Stimulated activated naive CD8-positive, alpha-beta T cell treated with anti-CD3 and anti-CD28 coated beads, Interleukin-15, Interleukin-2, amounts not matched to agents 100 U/mL and 50 U/mL, for 24 hours (primary cell): ENCODE results near the gene DSG1.
A peak's percentile ranks its signal among the peaks of the same experiment; 100 is the strongest.
"Not testable (repeated sequence)": the region's sequence is repeated elsewhere in the genome, so short reads cannot be mapped to it uniquely, and the experiment has no call there.

Experiments
- ATAC-seq: fragments of 150-1000 bp; cut with Tn5 transposase; one replicate; pipeline ENCODE4 v1.10.0; 2021
- DNase-seq: peaks from one replicate; pipeline ENCODE4 v3.0.0; 2021

The DSG1 gene

DNA sequence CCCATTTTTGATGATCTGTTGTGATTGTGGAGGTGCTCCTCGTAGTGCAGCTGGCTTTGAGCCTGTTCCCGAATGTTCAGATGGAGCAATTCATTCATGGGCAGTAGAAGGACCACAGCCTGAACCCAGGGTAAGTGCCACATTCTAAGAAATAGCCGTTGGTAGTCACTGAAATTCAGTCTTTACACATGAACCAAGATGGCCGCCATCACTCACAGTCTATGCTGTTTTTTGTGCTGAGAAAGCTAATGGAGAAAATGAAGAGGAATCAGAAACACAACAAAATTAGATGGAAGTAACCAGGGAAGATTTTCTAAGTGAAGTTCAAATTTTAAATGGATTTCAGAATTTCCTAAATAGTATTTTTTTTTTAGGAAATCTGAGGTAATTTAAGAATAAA lies 25.5 kb downstream of the DSG1 start:
- no peak for DNase-seq

DNA sequence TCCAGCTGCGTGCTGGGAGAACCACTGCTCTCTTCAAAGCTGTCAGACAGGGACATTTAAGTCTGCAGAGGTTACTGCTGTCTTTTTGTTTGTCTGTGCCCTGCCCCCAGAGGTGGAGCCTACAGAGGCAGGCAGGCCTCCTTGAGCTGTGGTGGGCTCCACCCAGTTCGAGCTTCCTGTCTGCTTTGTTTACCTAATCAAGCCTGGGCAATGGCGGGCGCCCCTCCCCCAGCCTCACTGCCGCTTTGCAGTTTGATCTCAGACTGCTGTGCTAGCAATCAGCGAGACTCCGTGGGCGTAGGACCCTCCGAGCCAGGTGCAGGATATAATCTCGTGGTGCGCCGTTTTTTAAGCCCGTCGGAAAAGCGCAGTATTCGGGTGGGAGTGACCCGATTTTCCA lies 35.4 kb downstream of the DSG1 start:
- ATAC-seq, DNase-seq: not testable (repeated sequence)

More for the DNA sequence above, 25.5 kb downstream of the DSG1 start:
- ATAC-seq: no peak

DNA sequence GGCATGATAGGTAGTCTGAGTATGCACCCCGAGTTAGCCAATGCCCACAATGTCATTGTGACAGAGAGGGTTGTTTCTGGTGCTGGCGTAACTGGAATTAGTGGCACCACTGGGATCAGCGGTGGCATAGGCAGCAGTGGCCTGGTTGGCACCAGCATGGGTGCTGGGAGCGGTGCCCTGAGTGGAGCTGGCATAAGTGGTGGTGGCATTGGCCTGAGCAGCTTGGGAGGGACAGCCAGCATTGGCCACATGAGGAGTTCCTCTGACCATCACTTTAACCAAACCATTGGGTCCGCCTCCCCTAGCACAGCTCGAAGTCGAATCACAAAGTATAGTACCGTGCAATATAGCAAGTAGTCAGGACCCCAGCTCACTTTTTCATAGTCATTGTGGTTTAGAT lies 37.0 kb downstream of the DSG1 start:
- peak; percentile 43 for ATAC-seq
- no peak for DNase-seq

DNA sequence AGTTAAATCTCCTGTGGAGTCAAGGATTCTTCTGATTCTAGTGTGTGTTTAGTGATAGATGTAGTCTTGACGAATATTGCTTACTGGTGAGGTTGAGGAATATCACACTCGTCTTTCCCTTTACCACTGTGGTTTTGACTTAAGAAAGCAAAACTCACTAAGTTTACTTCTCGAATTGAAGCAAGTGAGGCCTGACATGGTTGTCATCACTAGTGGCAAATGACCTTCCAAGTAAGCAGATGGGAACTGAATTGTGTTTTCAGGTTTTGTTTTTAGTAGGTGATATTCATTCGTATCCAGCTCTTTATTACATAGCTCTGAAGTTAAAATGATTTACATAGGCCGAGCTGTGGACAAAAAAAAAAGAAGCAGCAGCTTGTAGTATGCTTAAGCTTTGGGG lies 38.1 kb downstream of the DSG1 start:
- ATAC-seq (no peak), DNase-seq (no peak)

DNA sequence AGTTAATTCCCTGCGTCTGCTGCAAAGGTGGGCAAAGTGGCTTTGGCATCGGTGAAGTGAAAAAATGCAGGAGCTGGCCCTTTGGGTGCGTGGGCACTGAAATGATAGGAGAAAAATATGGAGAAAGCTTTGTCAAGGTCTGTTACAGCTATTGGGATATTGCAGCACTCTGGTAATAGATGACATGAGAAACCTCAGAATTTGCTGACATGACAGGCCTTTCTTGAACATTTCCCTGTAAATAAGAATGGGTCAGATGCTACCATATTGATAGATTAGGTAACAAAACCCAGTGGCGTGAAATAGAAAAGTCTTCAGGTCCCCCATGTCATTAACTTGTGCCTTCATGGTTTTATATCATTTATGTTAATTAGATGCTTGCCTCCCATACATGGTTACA lies 46.2 kb downstream of the DSG1 start:
- DNase-seq: no peak
- ATAC-seq: no peak

DNA sequence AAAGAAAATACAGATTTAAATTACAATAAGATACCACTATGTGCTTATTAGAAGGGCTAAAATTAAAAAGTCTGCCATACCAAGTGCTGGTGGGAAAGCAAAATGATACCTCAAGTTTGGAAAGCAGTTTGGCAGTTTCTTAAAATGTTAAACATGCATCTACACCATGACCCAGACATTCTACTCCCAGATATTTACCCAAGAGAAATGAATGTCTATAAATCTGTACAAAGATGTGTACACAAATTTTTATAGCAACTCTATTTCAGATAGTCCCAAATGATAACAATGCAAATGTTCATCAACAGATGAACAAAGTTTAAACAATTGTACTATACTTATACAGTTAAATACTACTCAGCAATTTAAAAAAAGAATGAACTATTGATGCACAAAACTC lies 51.5 kb downstream of the DSG1 start:
- DNase-seq (no peak), ATAC-seq (no peak)

DNA sequence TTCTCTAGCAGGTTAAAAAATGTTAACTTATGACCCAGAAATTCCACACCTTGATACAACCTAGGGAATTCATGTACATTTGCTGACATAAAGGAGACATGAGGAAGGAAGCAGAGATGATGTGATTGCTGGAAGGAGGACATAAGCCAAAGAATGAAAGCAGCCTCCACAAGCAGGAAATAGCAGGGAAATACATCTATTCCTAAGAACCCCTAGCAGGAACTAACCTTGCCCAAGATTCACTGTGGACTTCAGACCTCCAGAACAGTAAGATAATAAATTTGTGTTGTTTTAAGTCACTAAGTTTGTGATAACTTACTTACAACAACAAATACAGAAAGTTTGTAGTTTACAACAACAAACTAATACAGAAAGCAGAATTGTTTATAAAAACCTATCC lies 54.0 kb downstream of the DSG1 start:
- DNase-seq (no peak), ATAC-seq (no peak)

DNA sequence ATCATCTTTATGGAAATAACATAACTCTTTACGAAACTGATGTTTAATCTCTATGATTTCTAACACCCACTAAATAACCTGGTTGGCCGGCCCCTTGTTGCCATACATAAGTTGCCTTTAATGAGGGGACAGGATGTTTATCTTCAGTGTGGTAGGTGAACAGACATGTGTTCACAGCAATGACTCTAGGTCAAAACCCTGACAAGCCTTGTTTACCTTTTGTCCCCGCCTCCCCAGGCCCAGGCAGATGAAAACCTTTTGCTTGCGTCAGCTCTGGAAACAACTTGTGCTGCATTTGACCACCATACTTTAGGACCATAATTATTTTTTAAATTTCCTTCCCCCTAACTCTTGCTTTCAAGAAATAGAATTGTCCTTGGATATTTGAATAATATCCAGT lies 55.7 kb downstream of the DSG1 start:
- ATAC-seq (no peak), DNase-seq (no peak)

DNA sequence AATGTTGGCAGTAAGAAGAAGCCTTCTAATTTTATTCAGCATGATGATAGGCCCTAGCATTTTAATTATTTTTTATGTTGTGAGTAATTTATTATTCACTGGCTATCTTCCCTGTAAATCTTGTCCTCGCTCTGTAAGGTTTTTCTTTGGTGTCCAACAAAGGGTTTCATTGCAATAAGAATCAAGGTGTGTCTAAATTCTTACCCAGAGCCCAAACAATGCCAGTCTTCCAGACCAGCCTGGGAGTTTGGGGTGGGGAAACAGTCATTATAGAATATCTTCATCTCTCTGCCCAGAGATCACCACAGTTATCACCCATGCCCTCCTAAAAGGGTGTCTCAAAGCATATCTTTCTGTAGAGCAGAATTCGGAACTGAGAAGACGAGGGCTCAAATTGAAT lies 58.5 kb downstream of the DSG1 start, which contains the start of gene DSG4:
DSG4 (plus strand) TSS at position 301 of the 400 bp plus-strand sequence. CDS start 135 bp downstream, outside the sequence.
- DNase-seq: no peak
- no peak for ATAC-seq

DNA sequence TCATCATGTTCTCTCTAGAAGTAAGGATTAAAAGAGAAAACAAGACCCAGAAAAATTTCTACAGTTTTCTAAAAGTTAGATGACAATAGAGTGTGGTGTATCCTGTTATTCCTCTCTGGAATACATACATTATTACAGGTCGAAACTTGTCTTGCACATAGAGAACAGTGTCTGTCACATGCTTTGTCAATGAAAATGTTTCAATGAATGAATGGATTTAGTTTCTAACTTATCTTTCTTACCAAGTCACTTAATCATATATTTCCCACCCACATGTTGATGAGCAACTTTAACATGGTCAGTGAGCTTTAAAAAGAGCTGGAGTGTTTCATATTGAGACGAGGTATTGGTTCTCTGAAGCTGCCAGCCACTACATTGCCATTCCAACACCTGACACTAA lies 63.0 kb downstream of the DSG1 start:
- ATAC-seq: no peak
- no peak for DNase-seq

DNA sequence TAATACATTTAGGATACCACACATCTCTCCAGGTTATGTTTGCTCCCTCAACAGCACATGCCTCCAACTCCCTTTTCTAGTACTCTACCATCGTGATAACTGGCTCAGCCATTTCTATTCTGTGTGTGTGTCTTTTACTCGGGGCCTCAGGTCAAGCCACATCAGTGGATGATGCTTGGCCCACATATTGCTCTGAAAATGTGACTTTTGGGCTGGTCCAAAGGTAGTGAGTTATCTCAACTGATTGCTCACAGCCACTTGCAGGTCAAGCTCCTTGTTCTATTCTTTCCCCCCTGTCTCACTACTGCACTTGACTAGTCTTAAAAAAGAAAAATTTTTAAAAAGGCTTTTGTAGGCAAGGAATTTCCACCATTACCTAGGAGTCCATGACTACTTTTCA lies 64.1 kb downstream of the DSG1 start:
- DNase-seq (no peak), ATAC-seq (no peak)

DNA sequence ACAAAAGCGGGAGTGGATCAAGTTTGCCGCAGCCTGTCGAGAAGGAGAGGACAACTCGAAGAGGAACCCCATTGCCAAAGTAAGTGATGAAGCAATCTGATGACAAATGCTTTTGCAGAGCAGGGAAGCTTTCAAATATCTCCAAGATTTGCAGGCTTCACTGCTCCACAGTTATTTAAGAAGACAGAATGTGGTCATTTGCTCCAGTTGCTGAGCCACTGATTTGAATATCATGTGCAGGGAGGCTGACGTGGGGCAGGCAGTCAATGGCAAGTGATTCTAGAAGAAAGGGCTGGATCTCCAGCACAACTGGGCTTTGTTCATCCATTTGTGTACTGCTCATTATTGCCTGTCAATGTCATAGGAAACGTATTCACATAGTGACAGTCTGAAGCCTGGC lies 68.8 kb downstream of the DSG1 start:
- ATAC-seq (no peak), DNase-seq (no peak)

DNA sequence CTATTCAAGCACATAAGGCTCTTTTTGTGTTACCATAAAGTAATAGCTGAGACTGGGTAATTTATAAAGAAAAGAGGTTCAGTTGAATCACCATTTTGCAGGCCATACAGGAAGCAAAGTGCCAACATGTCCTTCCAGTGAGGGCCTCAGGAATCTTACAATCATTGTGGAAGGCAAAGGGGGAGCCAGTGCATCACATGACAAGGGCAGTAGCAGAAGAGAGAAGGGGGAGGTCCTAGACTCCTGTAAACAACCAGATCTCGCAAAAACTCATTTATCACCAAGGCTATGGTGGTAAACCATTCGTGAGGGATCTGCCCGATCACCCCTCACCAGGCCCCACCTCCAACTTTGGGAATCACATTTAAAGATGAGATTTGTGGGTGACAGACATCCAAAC lies 75.3 kb downstream of the DSG1 start:
- DNase-seq: no peak
- ATAC-seq: no peak

DNA sequence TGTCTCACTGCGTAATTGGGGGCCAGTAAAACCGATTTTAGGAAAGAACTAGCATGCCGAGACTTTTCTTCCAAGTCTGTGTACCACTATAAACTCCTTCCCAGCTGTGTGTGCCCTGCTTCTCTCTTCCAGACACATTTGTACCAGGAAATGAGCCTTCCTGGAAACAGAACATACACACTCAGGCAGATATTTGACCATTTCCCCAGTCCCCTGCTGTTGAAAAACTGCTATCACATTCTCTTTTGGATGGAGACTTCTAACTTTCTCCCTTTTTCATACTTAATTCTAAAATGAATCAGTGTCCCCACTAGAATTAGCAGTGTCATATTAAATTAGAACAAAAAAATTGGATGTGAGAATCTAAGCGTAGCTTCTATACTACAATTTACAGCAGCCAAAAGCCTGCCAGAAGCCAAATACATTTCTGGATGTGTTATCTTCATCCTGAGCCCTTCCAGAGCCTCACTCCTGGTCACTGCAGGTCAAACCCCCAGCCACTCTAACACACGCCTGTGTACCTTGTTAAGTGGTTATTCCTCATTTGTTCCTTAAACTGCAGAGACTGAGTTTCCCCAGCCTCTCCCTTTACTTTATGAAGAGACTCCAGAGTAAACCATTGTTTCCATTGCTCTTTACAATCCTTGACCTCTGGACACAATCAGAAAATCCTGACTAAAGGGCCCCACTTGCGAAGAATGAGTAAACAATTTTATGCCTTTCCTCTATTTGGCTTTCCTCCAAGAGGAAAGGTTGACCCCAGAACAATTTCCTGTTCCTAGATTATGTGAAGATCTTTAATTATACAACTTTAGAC lies 79.0 kb downstream of the DSG1 start:
- DNase-seq (no peak), ATAC-seq (no peak)

DNA sequence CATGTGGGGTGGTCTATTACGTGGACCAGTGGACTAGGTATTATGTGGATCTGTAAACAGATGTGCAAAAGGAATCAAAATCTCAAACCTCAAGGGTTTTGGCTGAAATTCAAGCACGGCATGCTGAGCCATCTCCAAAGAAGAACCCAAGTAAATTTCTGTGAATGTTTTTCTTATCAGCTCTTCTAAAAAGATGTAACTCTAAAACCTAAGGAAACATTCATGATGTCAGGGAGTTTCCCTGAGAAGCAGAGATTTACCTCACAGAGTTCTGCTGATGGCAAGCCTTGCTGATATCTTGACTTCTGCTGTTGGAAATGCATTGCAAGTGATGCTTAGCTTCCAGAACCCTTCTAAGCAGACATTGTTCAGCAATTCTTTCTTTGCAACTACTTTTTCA lies 80.2 kb downstream of the DSG1 start:
- ATAC-seq: no peak
- DNase-seq: no peak

DNA sequence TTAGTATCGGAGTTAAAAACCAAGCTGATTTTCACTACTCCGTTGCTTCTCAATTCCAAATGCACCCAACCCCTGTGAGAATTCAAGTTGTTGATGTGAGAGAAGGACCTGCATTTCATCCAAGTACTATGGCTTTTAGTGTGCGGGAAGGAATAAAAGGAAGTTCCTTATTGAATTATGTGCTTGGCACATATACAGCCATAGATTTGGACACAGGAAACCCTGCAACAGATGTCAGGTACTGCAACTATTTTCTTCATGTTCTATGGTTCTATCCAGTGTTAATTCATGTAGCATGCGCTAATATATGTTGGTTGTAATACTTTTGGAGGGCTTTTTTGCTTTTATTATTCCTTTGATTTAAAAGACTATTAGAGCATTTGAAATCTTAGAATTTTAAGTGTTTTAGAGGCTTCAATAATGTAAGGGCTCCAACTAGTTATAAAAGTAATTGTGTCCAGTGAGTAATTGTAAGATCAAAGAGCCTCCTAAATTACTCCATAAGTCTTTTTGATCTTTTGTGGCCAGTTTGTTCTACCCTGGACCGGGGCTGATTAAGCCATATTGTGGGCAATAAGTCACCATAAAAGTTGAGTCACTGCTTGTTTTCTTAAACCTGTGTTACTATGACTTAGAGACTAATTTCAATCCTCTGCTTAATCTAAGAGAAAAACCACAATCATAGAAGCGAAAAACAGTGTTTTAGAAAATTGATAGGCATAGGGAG lies 81.5 kb downstream of the DSG1 start:
- ATAC-seq (no peak), DNase-seq (no peak)

DNA sequence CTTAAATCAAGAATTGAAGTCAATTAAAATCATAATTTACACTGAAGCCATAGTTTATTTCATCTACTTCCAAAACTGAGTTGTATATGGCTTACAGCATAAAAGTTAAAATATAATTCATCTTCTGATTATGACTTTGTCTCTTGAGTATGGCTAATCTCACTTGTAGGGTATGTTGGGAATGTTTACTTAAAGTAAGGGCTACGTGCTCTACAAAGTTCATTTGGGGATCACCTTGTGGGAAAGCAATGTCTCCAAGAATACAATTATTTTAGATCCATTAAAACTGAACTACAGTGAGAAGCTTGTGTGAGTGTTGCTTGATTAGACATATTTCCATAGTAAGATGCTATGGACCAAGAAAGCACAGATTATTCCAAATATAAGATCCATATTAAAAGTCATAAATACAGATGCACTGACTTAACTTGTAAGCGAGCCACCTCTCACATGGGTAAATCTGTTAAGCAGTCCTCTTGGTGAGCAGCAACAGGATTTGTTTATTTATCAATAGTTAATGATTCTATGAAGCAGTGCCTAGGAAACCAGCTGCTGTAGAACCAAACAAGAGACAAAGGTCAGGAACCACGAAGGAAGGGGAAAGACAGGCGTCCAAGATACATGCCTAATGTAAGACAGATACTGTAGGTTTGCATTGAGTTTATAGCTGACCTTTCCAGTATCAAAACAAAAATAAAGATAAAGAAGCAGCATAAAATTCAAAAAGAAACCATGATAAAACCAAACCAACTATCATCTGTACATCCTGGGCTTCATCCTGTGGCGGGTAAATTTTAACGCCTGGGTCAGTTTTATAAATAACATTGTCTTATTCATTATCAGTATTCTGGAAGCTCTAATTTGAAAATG lies 83.4 kb downstream of the DSG1 start:
- no peak for ATAC-seq

DNA sequence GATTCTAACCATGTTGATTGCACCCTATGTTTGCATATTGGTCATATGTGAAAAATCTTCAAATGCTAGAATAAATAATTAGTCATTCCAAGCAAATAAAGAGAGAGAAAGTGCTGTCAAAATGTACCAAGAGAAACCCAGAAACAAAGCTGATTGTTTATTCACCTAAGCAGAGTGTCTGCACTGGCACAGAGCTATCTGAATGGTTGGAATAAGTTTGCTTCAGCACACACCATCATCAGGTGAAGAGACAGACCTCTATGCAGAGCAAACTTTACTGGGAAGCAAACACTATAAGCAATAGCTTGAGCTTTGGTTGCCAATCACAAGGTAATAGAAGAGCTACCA lies 84.0 kb downstream of the DSG1 start:
- DNase-seq: no peak
- ATAC-seq: no peak

More for the DNA sequence above, 83.4 kb downstream of the DSG1 start:
- DNase-seq: no peak

DNA sequence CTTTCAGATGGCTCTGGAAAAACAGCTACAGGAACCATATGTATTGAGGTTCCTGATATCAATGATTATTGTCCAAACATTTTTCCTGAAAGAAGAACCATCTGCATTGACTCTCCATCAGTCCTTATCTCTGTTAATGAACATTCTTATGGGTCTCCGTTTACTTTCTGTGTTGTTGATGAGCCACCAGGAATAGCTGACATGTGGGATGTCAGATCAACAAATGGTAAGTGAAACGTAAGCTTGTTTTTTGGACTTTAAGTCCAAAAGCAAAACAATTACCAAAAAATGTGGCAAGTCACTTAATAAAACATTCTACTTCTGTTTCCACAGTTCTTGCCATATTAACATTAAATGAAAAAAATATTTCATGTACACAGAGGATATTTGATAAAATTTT lies 85.4 kb downstream of the DSG1 start:
- DNase-seq: no peak
- ATAC-seq: no peak
